HG02884 (cell line): Measurements from ENCODE around the gene SNTN.

ENCODE experiments used
- ATAC-seq: cut with Tn5 transposase; IDR thresholded peaks from one replicate; pipeline ENCODE4 v1.9.1; 2021; ENCODE audit warnings: mild to moderate bottlenecking, moderate library complexity; ENCODE audit not compliant: unreplicated experiment

Gene SNTN

DNA sequence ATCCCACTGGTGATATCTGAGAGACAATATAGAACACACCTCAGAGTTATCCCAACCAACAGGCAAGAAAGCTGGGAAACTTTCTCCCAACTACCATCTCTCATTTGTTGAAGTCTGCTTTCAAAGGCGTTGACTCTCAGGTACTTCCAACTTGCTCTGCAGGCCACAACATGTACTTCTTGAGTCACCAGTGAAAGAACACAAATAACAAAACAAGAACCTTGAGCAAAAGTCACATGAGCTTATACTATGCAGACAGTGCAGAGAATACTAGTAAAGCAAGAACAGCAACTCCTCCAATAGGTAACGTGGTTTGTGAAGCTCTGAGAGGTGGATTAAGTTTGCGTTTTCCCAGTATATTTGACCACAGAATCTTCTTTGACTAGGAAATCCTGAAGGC, 20.6 kb downstream of the SNTN start:
- no peak for ATAC-seq

GRCh38 chr3:63674586-63674985, 22.1 kb downstream of the SNTN start:
- ATAC-seq = no peak

GRCh38 chr3:63679186-63679585, 26.7 kb downstream of the SNTN start:
- ATAC-seq = no peak

- ATAC-seq = no peak
These were observed 31.6 kb downstream of the SNTN start for GRCh38 chr3:63684081-63684480.

DNA sequence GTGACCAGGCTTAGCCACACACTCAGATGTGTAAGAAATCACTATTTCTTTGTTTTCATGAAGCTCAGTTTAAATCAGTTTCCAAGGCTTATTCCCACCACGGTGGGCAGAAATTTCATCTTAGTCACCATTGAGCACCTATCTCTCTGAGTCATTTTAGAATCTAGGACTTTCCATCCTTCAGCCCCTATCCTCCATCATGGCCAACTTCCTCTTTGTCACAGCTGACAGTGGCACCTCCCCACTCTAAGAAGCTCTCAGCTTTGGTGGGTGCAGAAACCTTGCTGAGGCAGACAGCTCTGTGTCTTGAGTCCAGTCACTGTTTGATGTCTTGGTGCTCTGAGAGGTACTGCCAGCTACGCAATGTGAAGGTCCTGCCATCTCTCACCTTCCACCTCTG, 32.9 kb downstream of the SNTN start:
- no peak for ATAC-seq

DNA sequence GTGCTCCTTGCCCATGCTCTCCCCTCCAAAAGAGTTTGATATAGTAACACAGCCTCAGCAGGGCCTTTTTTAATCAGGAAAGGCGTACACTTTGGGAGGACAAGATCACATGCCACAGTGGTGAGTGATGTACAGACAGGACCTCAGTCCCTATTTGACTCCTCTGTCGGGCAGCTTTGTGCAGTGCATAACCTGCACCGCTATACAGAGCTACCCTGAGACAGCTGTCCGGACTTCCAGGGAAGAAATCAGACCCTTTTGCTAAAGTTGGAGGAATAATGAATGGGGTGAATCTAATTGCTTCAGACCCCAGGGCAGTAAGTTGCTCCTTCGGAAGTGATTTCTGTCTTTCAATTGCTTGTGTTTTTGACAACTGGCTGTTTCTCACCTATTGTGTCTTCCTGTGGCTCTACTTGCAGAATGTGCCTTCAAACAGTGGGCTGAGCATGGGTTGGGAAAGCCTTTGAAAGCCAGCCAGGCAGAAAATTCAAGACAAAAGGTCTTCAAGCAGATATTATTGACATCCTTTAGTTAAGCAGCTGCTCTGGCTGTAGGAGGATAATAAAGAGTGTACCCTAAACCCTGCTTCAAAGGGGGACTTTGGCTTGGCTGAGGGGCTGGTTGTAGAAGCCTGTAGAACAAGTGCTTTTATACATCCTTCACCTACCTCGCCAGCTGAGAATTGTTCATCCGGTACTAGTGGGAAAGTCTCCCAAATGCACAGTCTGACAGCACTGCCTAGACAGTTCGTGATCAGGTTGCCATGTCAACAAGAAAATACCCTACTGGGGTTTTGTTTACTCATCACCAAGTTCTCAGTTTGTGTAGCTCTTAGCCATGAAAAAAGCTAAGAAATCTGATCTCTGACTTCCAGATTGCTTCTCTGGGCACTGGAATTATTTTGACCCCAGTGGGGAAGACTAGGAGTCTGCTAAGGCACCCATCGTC, 35.1 kb downstream of the SNTN start:
- no peak for ATAC-seq

DNA sequence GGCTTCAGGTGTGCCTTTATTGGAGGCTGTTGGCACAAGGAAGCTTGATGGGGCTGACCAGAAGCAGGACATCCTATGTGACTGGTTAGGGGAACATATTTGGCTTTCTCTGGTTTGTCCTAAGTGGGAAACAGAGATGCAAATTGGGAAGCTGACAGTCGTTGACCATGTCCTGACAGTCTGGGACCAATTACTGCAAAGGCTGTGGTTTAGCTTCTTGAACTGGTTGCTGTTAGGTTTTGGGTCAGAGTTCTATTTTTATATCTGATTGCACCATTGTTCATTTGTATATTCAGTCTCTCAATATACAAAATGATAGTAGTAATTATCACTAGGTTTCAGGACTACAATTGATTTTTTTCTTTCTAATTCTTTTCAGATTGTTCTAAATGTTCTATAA, 36.8 kb downstream of the SNTN start:
- ATAC-seq = no peak

DNA sequence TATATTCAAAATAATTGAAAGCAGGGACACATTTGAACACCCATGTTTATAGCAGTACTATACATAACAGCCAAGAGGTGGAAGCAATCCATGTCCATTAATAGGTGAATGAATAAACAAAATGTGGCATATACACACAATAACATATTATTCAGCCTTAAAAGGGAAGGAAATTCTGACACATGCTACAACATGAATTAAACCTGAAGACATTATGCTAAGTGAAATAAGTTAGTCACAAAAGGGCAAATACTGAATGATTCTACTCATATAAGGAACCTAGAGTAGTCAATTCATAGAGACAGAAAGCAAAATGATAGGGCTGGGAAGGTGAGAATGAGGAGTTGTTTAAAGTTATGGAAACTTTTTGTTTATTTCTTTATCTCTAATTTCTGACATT, 40.9 kb downstream of the SNTN start:
- no peak for ATAC-seq

DNA sequence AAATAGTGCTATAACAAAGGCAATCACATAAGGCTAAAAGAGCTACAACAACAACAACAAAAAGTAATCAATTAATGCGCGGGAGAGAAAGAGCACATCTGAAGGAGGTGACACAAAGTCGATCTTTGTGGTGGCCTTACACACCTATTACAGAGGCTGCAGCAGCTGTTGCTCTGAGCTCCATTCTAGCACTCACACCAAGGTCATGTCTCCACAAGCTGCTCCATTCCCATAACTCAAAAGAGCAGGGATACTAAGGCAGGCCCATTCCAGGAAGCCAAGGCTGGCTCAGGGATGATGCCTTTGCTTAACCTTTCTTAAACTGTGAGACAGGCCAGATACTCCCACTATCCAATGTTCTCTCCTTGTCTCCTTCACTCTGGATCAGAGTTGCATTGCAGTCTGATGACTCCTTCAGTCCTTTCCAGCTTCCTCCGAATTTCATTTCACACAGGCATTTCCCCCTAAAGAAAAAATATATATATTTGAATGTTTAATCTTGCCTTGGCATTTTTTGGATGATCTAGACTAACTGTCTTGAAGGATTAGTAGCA, 52.7 kb downstream of the SNTN start:
- no peak for ATAC-seq

- ATAC-seq = no peak
These were observed 54.0 kb downstream of the SNTN start for GRCh38 chr3:63706321-63707085.

DNA sequence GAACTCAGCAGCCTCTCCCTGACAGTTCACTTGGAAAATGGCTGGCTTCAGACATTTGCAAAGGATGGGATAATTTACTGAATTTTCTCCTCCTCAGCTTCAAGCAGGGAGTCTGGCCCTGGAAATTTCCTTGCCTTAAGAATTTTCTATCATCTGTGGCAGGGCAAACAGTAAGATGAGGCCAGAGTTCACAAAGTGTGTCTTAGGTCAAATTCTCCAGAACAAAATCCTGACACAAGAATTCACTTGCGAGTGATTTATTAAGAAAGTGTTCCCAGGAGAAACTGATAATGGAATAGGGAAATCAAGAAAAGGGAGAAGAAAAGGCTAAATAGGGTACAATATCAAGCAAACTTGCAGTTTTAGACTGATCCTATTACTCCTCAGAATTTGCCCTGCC, 55.3 kb downstream of the SNTN start:
- no peak for ATAC-seq

DNA sequence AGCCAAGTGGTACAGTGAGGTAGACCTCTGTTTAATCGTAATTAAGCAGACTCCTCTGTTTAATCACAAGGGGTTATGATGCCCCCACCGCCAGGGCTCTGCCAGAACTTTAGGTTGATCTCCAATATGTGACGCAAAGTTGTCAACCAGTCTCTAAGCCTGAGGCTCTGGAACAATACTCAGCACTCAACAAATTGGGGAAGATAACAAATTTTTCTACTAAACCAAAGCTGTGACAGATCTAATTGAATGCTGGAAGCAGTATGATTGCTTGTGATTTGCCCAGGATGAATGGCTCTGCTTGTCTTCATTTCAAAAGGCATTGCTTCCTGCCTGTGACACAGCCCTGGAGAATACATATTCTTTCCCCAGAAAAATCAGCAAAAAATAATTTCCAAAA, 57.1 kb downstream of the SNTN start:
- no peak for ATAC-seq
